Activated B cell treated with CpG ODN at 0.5 μM for 24 hours (primary cell): ENCODE results near the gene HEXD. TPM values are rescaled to one million over a fixed set of nuclear protein-coding genes. Genes with fewer than 3 reads are reported as not detected.

Experiments used
- ATAC-seq: fragments of 200-7000 bp; cut with Tn5 transposase; one replicate; pipeline ENCODE4 v1.10.0; 2021; ENCODE audit warnings: low read depth, mild to moderate bottlenecking, moderate library complexity
- CTCF ChIA-PET: fragments of 350-600 bp; sonication (Branson Sonifier 250); formaldehyde crosslinking; loops from one replicate; lab custom pipeline; 2021; ENCODE audit warnings: antibody characterized with exemption; lab: Charles Lee
- POLR2A ChIA-PET: fragments of 350-600 bp; sonication (Branson Sonifier 250); formaldehyde crosslinking; loops from one replicate; lab custom pipeline; 2021; ENCODE audit warnings: antibody characterized with exemption; lab: Charles Lee
- DNase-seq: peaks from one replicate; pipeline ENCODE4 v3.0.0; 2022
- H3K27ac Mint-ChIP-seq: one replicate; pipeline ENCODE4 v1.8.0; 2020; ENCODE audit warnings: mixed read lengths
- H3K27me3 Mint-ChIP-seq: one replicate; pipeline ENCODE4 v1.8.0; 2021; ENCODE audit warnings: mixed read lengths
- H3K36me3 Mint-ChIP-seq: one replicate; pipeline ENCODE4 v1.8.0; 2021; ENCODE audit warnings: low read depth, mixed read lengths
- H3K4me1 Mint-ChIP-seq: one replicate; pipeline ENCODE4 v1.8.0; 2021; ENCODE audit warnings: mixed read lengths
- H3K4me3 Mint-ChIP-seq: one replicate; pipeline ENCODE4 v1.8.0; 2020; ENCODE audit warnings: mild to moderate bottlenecking, mixed read lengths
- H3K9me3 Mint-ChIP-seq: one replicate; pipeline ENCODE4 v1.8.0; 2020; ENCODE audit warnings: mixed read lengths
- CTCF ChIP-seq: fragments of 200-600 bp; IDR thresholded peaks from one replicate; pipeline ENCODE4 v1.8.0; 2022; ENCODE audit warnings: antibody characterized with exemption, mild to moderate bottlenecking
- intact Hi-C: fragments of 100-400 bp; cut with micrococcal nuclease; formaldehyde crosslinking; loops from one replicate; pipeline ENCODE4 v1.15.1; 2024
- total RNA-seq: library from RNA; stranded (reverse); gene quantifications from 2 replicates; pipeline ENCODE4 v1.2.3, GENCODE V29; 2022

Gene HEXD
- total RNA-seq, 1 donor from 2014 or later = 88.8 TPM

GRCh38 chr17:82447876-82448275, 29.7 kb downstream of the HEXD start:
- POLR2A ChIA-PET = interaction anchor here (1.0 to 7.5 kb wide), 5 partner anchors 10 to 615 kb away, joined by 3 to 130 read pairs (median 62); partner anchors contain the start of genes FOXK2, HEXD, MCRIP1 and NARF
- TF ChIP-seq CTCF = no peak
- Mint-ChIP-seq H3K27ac (peak overlapping the region; percentile 79), H3K9me3 (no peaks in the 10 kb centered on the region), H3K36me3 (peaks cover 49% of the 10 kb centered on the region), H3K4me3 (peak overlapping the region; percentile 25), H3K4me1 (peaks cover 46% of the 10 kb centered on the region), H3K27me3 (no peaks in the 10 kb centered on the region)
- DNase-seq = no peak
- intact Hi-C loops = no loop called here
- no peak for ATAC-seq
- CTCF ChIA-PET = interaction anchor here (1.9 kb wide), 1 partner anchor 28 kb away, joined by 4 read pairs; no protein-coding TSS in a partner anchor

DNA sequence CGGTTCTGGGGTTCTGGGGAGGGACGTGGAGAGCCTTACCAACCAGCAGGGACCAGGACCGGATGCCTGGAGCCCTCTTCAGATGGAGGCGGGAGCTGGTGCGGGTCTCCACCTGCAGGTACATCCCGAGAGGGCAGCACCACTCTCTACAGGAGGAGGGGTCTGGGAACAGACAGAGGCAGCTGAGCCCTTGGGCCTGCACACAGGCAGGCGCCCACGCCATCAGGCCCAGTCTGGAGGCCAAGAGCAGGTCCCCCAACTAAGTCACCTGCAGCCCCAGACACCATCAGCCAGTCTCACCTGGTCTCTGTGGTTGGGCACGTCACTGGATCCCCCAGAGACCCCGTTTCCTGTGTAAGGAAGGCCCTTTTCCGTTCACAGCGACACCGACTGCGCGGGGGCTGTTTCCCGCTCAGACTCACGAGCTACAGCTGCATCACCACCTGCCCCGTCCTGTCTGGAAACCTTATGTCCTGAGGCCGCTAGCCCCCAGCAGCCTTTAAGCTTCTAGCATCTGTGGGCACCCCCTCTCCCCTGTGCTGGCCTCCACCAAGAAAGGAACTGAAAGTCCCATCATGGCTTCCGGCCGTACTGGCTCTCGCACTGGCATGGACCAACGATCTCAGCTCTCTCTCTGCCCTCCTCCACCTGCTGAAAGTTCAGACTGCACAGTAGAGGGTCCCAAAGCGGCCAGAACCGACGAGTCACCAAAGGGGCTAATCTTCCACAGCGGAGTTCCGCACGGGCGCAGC, 31.2 kb downstream of the HEXD start:
- ChIA-PET POLR2A (interaction anchor here (0.6 to 7.5 kb wide), 27 partner anchors 10 to 932 kb away, joined by 3 to 130 read pairs (median 5); partner anchors contain the start of genes CENPX, DCXR, FOXK2 and HEXD), CTCF (interaction anchor here (1.9 kb wide), 1 partner anchor 30 kb away, joined by 4 read pairs; no protein-coding TSS in a partner anchor)
- ATAC-seq (peak; percentile 78), DNase-seq (peak; percentile 86)
- Mint-ChIP-seq H3K4me3 (peak overlapping the region; percentile 94), H3K27me3 (no peaks in the 10 kb centered on the region), H3K4me1 (peaks cover 42% of the 10 kb centered on the region), H3K9me3 (no peaks in the 10 kb centered on the region), H3K36me3 (peaks cover 39% of the 10 kb centered on the region), H3K27ac (peak overlapping the region; percentile 97)
- intact Hi-C loops = loop anchor here (1.0 kb wide), 7 partner anchors 9 to 151 kb away; partner anchors contain the start of genes FOXK2, HEXD, NARF and OGFOD3
- TF ChIP-seq CTCF = no peak

- TF ChIP-seq CTCF = no peak
- no peaks in the 10 kb centered on the region for H3K9me3 Mint-ChIP-seq
- peaks cover 42% of the 10 kb centered on the region for H3K4me1 Mint-ChIP-seq
- POLR2A ChIA-PET = interaction anchor here (0.6 to 7.5 kb wide), 22 partner anchors 9 to 427 kb away, joined by 3 to 130 read pairs (median 6); partner anchors contain the start of genes CENPX, DCXR, FOXK2 and HEXD
- no peak for DNase-seq
- peaks cover 33% of the 10 kb centered on the region for H3K36me3 Mint-ChIP-seq
- H3K4me3 Mint-ChIP-seq = peak overlapping the region; percentile 94
- no peak for ATAC-seq
- intact Hi-C loops = loop anchor here (1.0 kb wide), 7 partner anchors 8 to 152 kb away; partner anchors contain the start of genes FOXK2, HEXD, NARF and OGFOD3
- CTCF ChIA-PET = interaction anchor here (1.9 kb wide), 1 partner anchor 30 kb away, joined by 4 read pairs; no protein-coding TSS in a partner anchor
- peak overlapping the region; percentile 97 for H3K27ac Mint-ChIP-seq
- no peaks in the 10 kb centered on the region for H3K27me3 Mint-ChIP-seq
Observed at GRCh38 chr17:82449883-82450356, 31.8 kb downstream of the HEXD start.

- intact Hi-C loops = no loop called here
- Mint-ChIP-seq H3K27me3 (no peaks in the 10 kb centered on the region), H3K27ac (peak within 1 kb of the TSS; percentile 97), H3K9me3 (no peaks in the 10 kb centered on the region), H3K36me3 (peaks cover 30% of the 10 kb centered on the region), H3K4me1 (peaks cover 42% of the 10 kb centered on the region), H3K4me3 (peak within 1 kb of the TSS; percentile 94)
- peak; percentile 42 for ATAC-seq
- ChIA-PET POLR2A (interaction anchor here (0.8 to 7.5 kb wide), 7 partner anchors 13 to 524 kb away, joined by 3 to 130 read pairs (median 33); partner anchors contain the start of genes FOXK2, HEXD and OGFOD3), CTCF (no interaction called here)
- no peak for TF ChIP-seq CTCF
- peak; percentile 96 for DNase-seq
Observed at GRCh38 chr17:82450357-82451106, 32.4 kb downstream of the HEXD start, which contains the start of gene CYBC1. CYBC1 (minus strand) TSS chr17:82450752; CDS start chr17:82449254, 1,498 bp downstream.
